HFFc6 (cell line): ENCODE data around the gene RBM47. TPM values are rescaled to one million over a fixed set of nuclear protein-coding genes. Genes with fewer than 3 reads are reported as not detected.

Experiments
- DNase-seq: peaks from one replicate; pipeline ENCODE4 v3.0.0-alpha.2; 2018
- H3K27ac Mint-ChIP-seq: 2 replicates; pipeline ENCODE4 v1.8.0; 2020; ENCODE audit warnings: mild to moderate bottlenecking, mixed read lengths
- H3K27me3 Mint-ChIP-seq: 2 replicates; pipeline ENCODE4 v1.8.0; 2021; ENCODE audit warnings: mild to moderate bottlenecking, moderate library complexity, mixed read lengths; ENCODE audit not compliant: insufficient read depth
- H3K36me3 Mint-ChIP-seq: 2 replicates; pipeline ENCODE4 v1.8.0; 2021; ENCODE audit warnings: low read depth, mixed read lengths
- H3K4me1 Mint-ChIP-seq: 2 replicates; pipeline ENCODE4 v1.8.0; 2020; ENCODE audit warnings: low read depth, mixed read lengths
- H3K4me3 Mint-ChIP-seq: 2 replicates; pipeline ENCODE4 v1.8.0; 2020; ENCODE audit warnings: mild to moderate bottlenecking, moderate library complexity, mixed read lengths
- H3K9me3 Mint-ChIP-seq: 2 replicates; pipeline ENCODE4 v1.8.0; 2020; ENCODE audit warnings: mild to moderate bottlenecking, mixed read lengths
- CTCF ChIP-seq: fragments of 200-600 bp; sonication (generic); IDR thresholded peaks from 2 replicates; pipeline ENCODE4 v1.5.0; 2021; ENCODE audit warnings: antibody characterized with exemption, mild to moderate bottlenecking
- total RNA-seq, 6 experiments: library from RNA; stranded (reverse); fragmentation: NEBNext Ultra II Directional; extraction: Animal tissue kit (Norgen Biotek cat#: 25700); gene quantifications; 2 replicates in 1 of 6; 3 replicates in 5 of 6; pipeline ENCODE4 v1.2.3, GENCODE V29; 2021

The RBM47 gene
- total RNA-seq, 6 experiments from 2014 or later = 0.95 to 1.5 (median 1.4) TPM

- Mint-ChIP-seq H3K9me3 (no peaks in the 10 kb centered on the region), H3K4me3 (no peak overlapping the region), H3K4me1 (peaks cover 18% of the 10 kb centered on the region), H3K27me3 (no peaks in the 10 kb centered on the region; the same call in 1 of the 2 replicates), H3K36me3 (no peaks in the 10 kb centered on the region), H3K27ac (no peak overlapping the region)
- TF ChIP-seq CTCF = no peak
- DNase-seq = no peak
Measured at GRCh38 chr4:40665842-40666241, 36.2 kb upstream of the RBM47 start.

- peak overlapping the region; percentile 80 for H3K4me3 Mint-ChIP-seq
- peak; percentile 83 for DNase-seq
- no peaks in the 10 kb centered on the region; the same call in 1 of the 2 replicates for H3K27me3 Mint-ChIP-seq
- peak overlapping the region; percentile 92 for H3K27ac Mint-ChIP-seq
- H3K36me3 Mint-ChIP-seq = no peaks in the 10 kb centered on the region
- H3K4me1 Mint-ChIP-seq = peaks cover 14% of the 10 kb centered on the region
- TF ChIP-seq CTCF = no peak
- H3K9me3 Mint-ChIP-seq = no peaks in the 10 kb centered on the region
Measured at GRCh38 chr4:40662962-40663604, 33.4 kb upstream of the RBM47 start.

GRCh38 chr4:40661803-40662202 is 32.1 kb upstream of the RBM47 start:
- no peak overlapping the region for H3K27ac Mint-ChIP-seq
- no peaks in the 10 kb centered on the region for H3K36me3 Mint-ChIP-seq
- no peak for TF ChIP-seq CTCF

GRCh38 chr4:40656201-40656863 is 26.7 kb upstream of the RBM47 start:
- no peak overlapping the region for H3K4me3 Mint-ChIP-seq
- no peaks in the 10 kb centered on the region for H3K36me3 Mint-ChIP-seq
- no peak for DNase-seq
- TF ChIP-seq CTCF = no peak
- H3K27me3 Mint-ChIP-seq = no peaks in the 10 kb centered on the region; the same call in 1 of the 2 replicates
- no peaks in the 10 kb centered on the region for H3K9me3 Mint-ChIP-seq
- H3K27ac Mint-ChIP-seq = no peak overlapping the region
- peaks cover 4% of the 10 kb centered on the region; the same call in 1 of the 2 replicates for H3K4me1 Mint-ChIP-seq

More at GRCh38 chr4:40661803-40662202, 32.1 kb upstream of the RBM47 start:
- H3K4me3 Mint-ChIP-seq = no peak overlapping the region
- H3K27me3 Mint-ChIP-seq = no peaks in the 10 kb centered on the region; the same call in 1 of the 2 replicates
- no peaks in the 10 kb centered on the region for H3K9me3 Mint-ChIP-seq
- no peak for DNase-seq
- peaks cover 12% of the 10 kb centered on the region for H3K4me1 Mint-ChIP-seq

GRCh38 chr4:40651280-40651679 is 21.6 kb upstream of the RBM47 start:
- H3K36me3 Mint-ChIP-seq = no peaks in the 10 kb centered on the region
- no peak overlapping the region for H3K27ac Mint-ChIP-seq
- TF ChIP-seq CTCF = no peak
- no peak for DNase-seq
- H3K9me3 Mint-ChIP-seq = no peaks in the 10 kb centered on the region
- peaks cover 10% of the 10 kb centered on the region; the same call in 1 of the 2 replicates for H3K4me1 Mint-ChIP-seq
- no peak overlapping the region for H3K4me3 Mint-ChIP-seq
- H3K27me3 Mint-ChIP-seq = peaks cover 2% of the 10 kb centered on the region; the same call in 1 of the 2 replicates
